Endothelial cell of umbilical vein (primary cell): ENCODE results near the gene IL15.

Source experiments
- CTCF ChIP-seq, 2 donors: IDR thresholded peaks; 1 replicate in 1 of 2; 2 replicates in 1 of 2; pipeline ENCODE4 v1.5.1; 2011; ENCODE audit warnings: low read length in 2 of 2, mild to moderate bottlenecking in 2 of 2, moderate library complexity in 2 of 2, control low read depth in 1 of 2, inconsistent platforms in 1 of 2, low read depth in 1 of 2; ENCODE audit not compliant: insufficient read depth in 1 of 2; ENCODE audit errors: extremely low read depth in 1 of 2
- POLR2AphosphoS5 ChIP-seq: IDR thresholded peaks from 2 replicates; pipeline ENCODE4 v1.6.1; 2012; ENCODE audit warnings: low read depth, mild to moderate bottlenecking, control low read depth, low read length, moderate library complexity; ENCODE audit not compliant: insufficient read depth

- peak; percentile 40 to 52 for TF ChIP-seq CTCF (IDR thresholded peaks at IDR 0.05; ENCODE audit: extremely low read depth in 1 of 2, insufficient read depth in 1 of 2, low read depth in 1 of 2, low read length in 2 of 2)
- no peak for TF ChIP-seq POLR2AphosphoS5
These were observed 74.8 kb downstream of the IL15 start for GRCh38 chr4:141711211-141711610.
